Measurements from ENCODE around the gene FER. TPM values are rescaled to one million over a fixed set of nuclear protein-coding genes. Genes with fewer than 3 reads are reported as not detected.

The FER gene
- total RNA-seq, 1 experiment from 2014 or later: 20.6 TPM

GRCh38 chr5:109080481-109080880 is 332.8 kb downstream of the FER start:
- Histone ChIP-seq H3K27me3 (ENCODE audit: insufficient read depth, low read depth) (no peaks in the 10 kb centered on the region), H3F3A (ENCODE audit: insufficient read depth, low read depth) (no peaks in the 10 kb centered on the region), H4K20me1 (ENCODE audit: insufficient read depth) (no peaks in the 10 kb centered on the region), H3K4me2 (no peak overlapping the region), H3K4me1 (replicated peaks; ENCODE audit: insufficient read depth) (no peaks in the 10 kb centered on the region), H2AFZ (no peak overlapping the region), H3K36me3 (ENCODE audit: low read depth) (no peaks in the 10 kb centered on the region), H3K9me3 (ENCODE audit: insufficient read depth, low read depth) (no peaks in the 10 kb centered on the region), H3K4me3 (no peak overlapping the region), H3K9me2 (ENCODE audit: insufficient read depth) (no peaks in the 10 kb centered on the region; the same call in 1 of the 2 replicates), H3K27ac (no peak overlapping the region), H3K79me2 (ENCODE audit: low read depth) (no peaks in the 10 kb centered on the region)
- no TSS peak for BruUV-seq (replicated peaks)
- DNase-seq: no peak
- ChIA-PET CTCF (no interaction called here), POLR2A (ENCODE audit: unreplicated experiment) (no interaction called here)
- intact Hi-C loops (cut with micrococcal nuclease; ENCODE audit: unreplicated experiment): no loop called here
- TF ChIP-seq CTCF (conservative IDR thresholded peaks at IDR 0.05): no peak
- no peak for TF ChIP-seq EZH2 (IDR thresholded peaks at IDR 0.05; ENCODE audit: low read depth)

DNA sequence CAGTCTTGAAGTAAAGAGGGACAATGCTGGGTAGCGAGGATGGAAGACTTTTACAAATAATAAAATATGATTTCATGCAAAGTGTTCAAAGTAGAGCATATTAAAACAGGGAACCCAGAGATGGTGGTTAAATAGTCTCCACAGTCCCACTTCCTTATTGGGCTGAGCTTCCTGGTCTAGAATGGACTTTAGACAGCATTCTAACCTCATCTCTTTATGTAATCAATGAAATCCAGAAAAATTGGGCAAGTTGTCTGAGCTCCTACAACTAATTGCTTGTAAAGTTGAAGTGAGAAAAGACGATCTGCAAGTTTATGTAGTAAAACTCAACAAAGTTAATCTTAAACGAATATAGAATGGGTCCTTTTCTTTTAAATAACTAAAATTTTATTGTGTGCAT is 333.2 kb downstream of the FER start:
- intact Hi-C loops (cut with micrococcal nuclease; ENCODE audit: unreplicated experiment): no loop called here
- no peaks in the 10 kb centered on the region for H3K79me2 ChIP-seq (ENCODE audit: low read depth)
- H3K27me3 ChIP-seq (ENCODE audit: insufficient read depth, low read depth): no peaks in the 10 kb centered on the region
- TF ChIP-seq EZH2 (IDR thresholded peaks at IDR 0.05; ENCODE audit: low read depth) (no peak), CTCF (conservative IDR thresholded peaks at IDR 0.05) (no peak)
- H3K4me3 ChIP-seq: no peak overlapping the region
- no peaks in the 10 kb centered on the region for H3F3A ChIP-seq (ENCODE audit: insufficient read depth, low read depth)
- no peak for DNase-seq
- H3K4me2 ChIP-seq: no peak overlapping the region
- no peaks in the 10 kb centered on the region; the same call in 1 of the 2 replicates for H3K9me2 ChIP-seq (ENCODE audit: insufficient read depth)
- CTCF ChIA-PET: interaction anchor here (0.6 kb wide), 1 partner anchor 1252 kb away, joined by 9 read pairs; no protein-coding TSS in a partner anchor
- no peaks in the 10 kb centered on the region for H4K20me1 ChIP-seq (ENCODE audit: insufficient read depth)
- H3K36me3 ChIP-seq (ENCODE audit: low read depth): no peaks in the 10 kb centered on the region
- no peak overlapping the region for H2AFZ ChIP-seq
- H3K4me1 ChIP-seq (replicated peaks; ENCODE audit: insufficient read depth): no peaks in the 10 kb centered on the region
- BruUV-seq (replicated peaks): no TSS peak
- no peak overlapping the region for H3K27ac ChIP-seq
- no peaks in the 10 kb centered on the region for H3K9me3 ChIP-seq (ENCODE audit: insufficient read depth, low read depth)
- POLR2A ChIA-PET (ENCODE audit: unreplicated experiment): interaction anchor here (0.6 kb wide), 1 partner anchor 319 kb away, joined by 3 read pairs; no protein-coding TSS in a partner anchor

- POLR2A ChIA-PET (ENCODE audit: unreplicated experiment): no interaction called here
- CTCF ChIA-PET: no interaction called here
- Histone ChIP-seq H4K20me1 (ENCODE audit: insufficient read depth) (no peaks in the 10 kb centered on the region), H3K4me1 (replicated peaks; ENCODE audit: insufficient read depth) (no peaks in the 10 kb centered on the region), H3K4me2 (no peak overlapping the region), H3K9me2 (ENCODE audit: insufficient read depth) (no peaks in the 10 kb centered on the region; the same call in 1 of the 2 replicates), H3F3A (ENCODE audit: insufficient read depth, low read depth) (no peaks in the 10 kb centered on the region), H3K27ac (no peak overlapping the region), H2AFZ (no peak overlapping the region), H3K36me3 (ENCODE audit: low read depth) (no peaks in the 10 kb centered on the region), H3K79me2 (ENCODE audit: low read depth) (no peaks in the 10 kb centered on the region), H3K27me3 (ENCODE audit: insufficient read depth, low read depth) (no peaks in the 10 kb centered on the region), H3K9me3 (ENCODE audit: insufficient read depth, low read depth) (no peaks in the 10 kb centered on the region), H3K4me3 (no peak overlapping the region)
- TF ChIP-seq CTCF (conservative IDR thresholded peaks at IDR 0.05): no peak
- TF ChIP-seq EZH2 (IDR thresholded peaks at IDR 0.05; ENCODE audit: low read depth): no peak
- BruUV-seq (replicated peaks): no TSS peak
- DNase-seq: no peak
- intact Hi-C loops (cut with micrococcal nuclease; ENCODE audit: unreplicated experiment): no loop called here
Observed at GRCh38 chr5:109083937-109084336, 336.2 kb downstream of the FER start.
